AG10803 (cell line): Measurements from ENCODE around the gene CXXC4.

ENCODE experiments used
- DNase-seq: peaks from one replicate; pipeline ENCODE4 v3.0.0; 2010; ENCODE audit warnings: low read depth
- H3K4me3 ChIP-seq: 2 replicates; pipeline ENCODE4 v1.5.1; 2011; ENCODE audit warnings: mild to moderate bottlenecking, low read length, control low read depth
- TF ChIP-seq, protein P1 (sequence below): conservative IDR thresholded peaks from 2 replicates; pipeline ENCODE4 v1.5.1; 2011; ENCODE audit warnings: mild to moderate bottlenecking, low read length, control low read depth, inconsistent platforms

The CXXC4 gene

GRCh38 chr4:104424475-104424941 lies 70.2 kb downstream of the CXXC4 start:
- H3K4me3 ChIP-seq, result no peak overlapping the region
- DNase-seq, result no peak
- TF ChIP-seq, protein P1, sequence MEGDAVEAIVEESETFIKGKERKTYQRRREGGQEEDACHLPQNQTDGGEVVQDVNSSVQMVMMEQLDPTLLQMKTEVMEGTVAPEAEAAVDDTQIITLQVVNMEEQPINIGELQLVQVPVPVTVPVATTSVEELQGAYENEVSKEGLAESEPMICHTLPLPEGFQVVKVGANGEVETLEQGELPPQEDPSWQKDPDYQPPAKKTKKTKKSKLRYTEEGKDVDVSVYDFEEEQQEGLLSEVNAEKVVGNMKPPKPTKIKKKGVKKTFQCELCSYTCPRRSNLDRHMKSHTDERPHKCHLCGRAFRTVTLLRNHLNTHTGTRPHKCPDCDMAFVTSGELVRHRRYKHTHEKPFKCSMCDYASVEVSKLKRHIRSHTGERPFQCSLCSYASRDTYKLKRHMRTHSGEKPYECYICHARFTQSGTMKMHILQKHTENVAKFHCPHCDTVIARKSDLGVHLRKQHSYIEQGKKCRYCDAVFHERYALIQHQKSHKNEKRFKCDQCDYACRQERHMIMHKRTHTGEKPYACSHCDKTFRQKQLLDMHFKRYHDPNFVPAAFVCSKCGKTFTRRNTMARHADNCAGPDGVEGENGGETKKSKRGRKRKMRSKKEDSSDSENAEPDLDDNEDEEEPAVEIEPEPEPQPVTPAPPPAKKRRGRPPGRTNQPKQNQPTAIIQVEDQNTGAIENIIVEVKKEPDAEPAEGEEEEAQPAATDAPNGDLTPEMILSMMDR, result no peak

GRCh38 chr4:104421566-104421965 lies 73.1 kb downstream of the CXXC4 start:
- TF ChIP-seq, protein P1, result no peak
- H3K4me3 ChIP-seq, result no peak overlapping the region
- no peak for DNase-seq

DNA sequence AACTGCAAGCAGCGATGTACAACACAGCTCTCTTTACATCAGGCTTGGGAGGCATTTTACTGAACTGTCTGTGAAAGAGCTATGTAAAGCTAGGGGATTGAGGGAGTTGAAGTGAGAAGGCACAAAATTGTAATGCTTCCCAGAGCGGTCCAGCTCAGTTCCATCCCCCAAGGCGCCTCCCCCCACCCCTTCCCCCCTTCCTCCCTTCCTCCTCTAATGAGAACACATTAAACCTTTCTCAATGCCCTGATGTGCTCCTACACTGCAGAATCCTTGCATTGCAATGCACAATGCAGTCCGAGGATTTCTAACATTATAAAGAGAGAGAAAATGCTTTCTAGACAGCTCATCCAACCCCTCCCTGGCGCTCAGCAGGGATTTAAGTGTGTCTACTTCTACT lies 73.9 kb downstream of the CXXC4 start:
- no peak overlapping the region for H3K4me3 ChIP-seq
- no peak for DNase-seq
- TF ChIP-seq, protein P1, result no peak
